Neutrophil (primary cell): Measurements from ENCODE around the gene PLD3.
A peak's percentile ranks its signal among the peaks of the same experiment; 100 is the strongest.
"Not testable (repeated sequence)": the region's sequence is repeated elsewhere in the genome, so short reads cannot be mapped to it uniquely, and the experiment has no call there.

Experiments
- H3K27ac ChIP-seq: fragments of 200-600 bp; sonication (generic); 2 replicates; pipeline ENCODE4 v1.5.1; 2016; ENCODE audit warnings: mild to moderate bottlenecking, moderate library complexity
- H3K27me3 ChIP-seq: fragments of 200-600 bp; sonication (generic); 2 replicates; pipeline ENCODE4 v1.6.0; 2016; ENCODE audit warnings: mild to moderate bottlenecking
- H3K36me3 ChIP-seq: fragments of 200-600 bp; sonication (generic); 2 replicates; pipeline ENCODE4 v1.5.1; 2017
- H3K4me1 ChIP-seq, 2 experiments: fragments of 200-600 bp in 1 of 2; sonication (generic) in 1 of 2; 1 replicate in 1 of 2; 2 replicates in 1 of 2; pipeline versions ENCODE4 v1.5.1 to v1.6.1; 2013 to 2016; ENCODE audit warnings: low read depth in 1 of 2, low read length in 1 of 2, mild to moderate bottlenecking in 1 of 2, moderate library complexity in 1 of 2; ENCODE audit not compliant: control insufficient read depth in 1 of 2, insufficient read depth in 1 of 2
- H3K4me3 ChIP-seq, 2 experiments: fragments of 200-600 bp in 1 of 2; sonication (generic) in 1 of 2; 1 replicate in 1 of 2; 2 replicates in 1 of 2; pipeline ENCODE4 v1.5.1; 2013 to 2016; ENCODE audit warnings: low read depth in 1 of 2, low read length in 1 of 2, mild to moderate bottlenecking in 1 of 2, moderate library complexity in 1 of 2
- H3K9me3 ChIP-seq: fragments of 200-600 bp; sonication (generic); 2 replicates; pipeline ENCODE4 v1.5.1; 2016
- TF ChIP-seq, protein P1 (sequence below): fragments of 200-600 bp; sonication (generic); IDR thresholded peaks from 2 replicates; pipeline ENCODE4 v1.5.1; 2016; ENCODE audit warnings: antibody characterized with exemption

Gene PLD3

DNA sequence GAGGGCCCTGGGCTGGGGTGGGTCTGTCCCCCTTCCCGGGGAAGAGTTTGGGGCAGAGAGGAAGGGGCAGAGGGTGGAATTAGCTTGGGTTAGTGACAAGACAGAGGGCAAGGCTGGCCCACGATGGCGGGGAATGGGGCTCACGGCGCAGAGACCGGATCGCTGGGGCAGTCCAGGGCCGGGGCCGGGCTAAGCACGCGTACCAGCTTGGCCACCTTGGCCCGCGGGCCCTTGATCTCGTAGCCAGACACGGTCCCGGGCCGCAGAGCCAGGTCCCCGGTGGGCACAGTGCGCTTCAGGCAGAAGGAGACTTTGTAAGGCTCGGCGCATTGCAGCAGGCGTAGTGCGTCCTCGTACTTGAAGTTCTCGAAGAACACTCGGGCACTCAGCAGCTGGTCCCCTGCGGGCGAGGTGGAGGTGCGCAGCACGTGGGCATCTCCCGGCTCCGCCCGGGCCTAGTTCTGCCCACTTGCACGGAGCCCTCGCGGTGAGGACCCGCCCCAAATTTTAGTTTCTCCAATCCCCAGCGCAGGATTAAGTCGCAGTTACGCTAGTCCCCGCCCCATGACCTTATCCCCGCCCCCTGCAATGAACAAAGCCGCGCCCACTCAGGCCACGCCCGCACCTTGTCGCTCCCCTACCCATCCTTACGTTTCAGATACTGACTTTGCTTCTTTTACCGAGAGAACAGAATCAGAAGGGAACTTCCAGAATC lies 50.1 kb downstream of the PLD3 start:
- H3K27ac ChIP-seq, result no peak overlapping the region
- peaks cover 11 to 15% of the 10 kb centered on the region in 2 experiments for H3K4me1 ChIP-seq
- peaks cover 49% of the 10 kb centered on the region for H3K27me3 ChIP-seq
- no peaks in the 10 kb centered on the region for H3K9me3 ChIP-seq
- no peaks in the 10 kb centered on the region for H3K36me3 ChIP-seq
- TF ChIP-seq, protein P1, sequence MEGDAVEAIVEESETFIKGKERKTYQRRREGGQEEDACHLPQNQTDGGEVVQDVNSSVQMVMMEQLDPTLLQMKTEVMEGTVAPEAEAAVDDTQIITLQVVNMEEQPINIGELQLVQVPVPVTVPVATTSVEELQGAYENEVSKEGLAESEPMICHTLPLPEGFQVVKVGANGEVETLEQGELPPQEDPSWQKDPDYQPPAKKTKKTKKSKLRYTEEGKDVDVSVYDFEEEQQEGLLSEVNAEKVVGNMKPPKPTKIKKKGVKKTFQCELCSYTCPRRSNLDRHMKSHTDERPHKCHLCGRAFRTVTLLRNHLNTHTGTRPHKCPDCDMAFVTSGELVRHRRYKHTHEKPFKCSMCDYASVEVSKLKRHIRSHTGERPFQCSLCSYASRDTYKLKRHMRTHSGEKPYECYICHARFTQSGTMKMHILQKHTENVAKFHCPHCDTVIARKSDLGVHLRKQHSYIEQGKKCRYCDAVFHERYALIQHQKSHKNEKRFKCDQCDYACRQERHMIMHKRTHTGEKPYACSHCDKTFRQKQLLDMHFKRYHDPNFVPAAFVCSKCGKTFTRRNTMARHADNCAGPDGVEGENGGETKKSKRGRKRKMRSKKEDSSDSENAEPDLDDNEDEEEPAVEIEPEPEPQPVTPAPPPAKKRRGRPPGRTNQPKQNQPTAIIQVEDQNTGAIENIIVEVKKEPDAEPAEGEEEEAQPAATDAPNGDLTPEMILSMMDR, result no peak
- H3K4me3 ChIP-seq, result peak overlapping the region in 1 of 2 experiments; percentile 10

DNA sequence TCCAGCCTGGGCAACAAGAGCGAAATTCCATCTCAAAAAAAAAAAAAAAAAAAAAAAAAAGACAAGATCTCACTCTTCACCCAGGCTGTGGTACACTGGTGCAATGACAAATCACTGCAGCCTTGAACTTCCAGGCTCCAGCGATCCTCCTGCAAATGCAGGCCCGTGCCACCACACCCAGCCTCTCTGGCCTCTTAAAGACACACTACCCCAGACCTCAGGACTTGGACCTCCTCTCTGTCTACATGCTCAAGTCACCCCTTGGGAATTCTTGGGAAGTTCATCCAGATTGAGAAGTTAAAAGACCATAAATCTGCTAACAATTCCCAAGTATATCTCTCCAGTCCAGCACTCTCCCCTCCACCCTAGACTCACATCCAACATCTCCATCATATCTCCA lies 52.1 kb downstream of the PLD3 start:
- TF ChIP-seq, protein P1, result no peak
- no peak overlapping the region for H3K4me3 ChIP-seq

DNA sequence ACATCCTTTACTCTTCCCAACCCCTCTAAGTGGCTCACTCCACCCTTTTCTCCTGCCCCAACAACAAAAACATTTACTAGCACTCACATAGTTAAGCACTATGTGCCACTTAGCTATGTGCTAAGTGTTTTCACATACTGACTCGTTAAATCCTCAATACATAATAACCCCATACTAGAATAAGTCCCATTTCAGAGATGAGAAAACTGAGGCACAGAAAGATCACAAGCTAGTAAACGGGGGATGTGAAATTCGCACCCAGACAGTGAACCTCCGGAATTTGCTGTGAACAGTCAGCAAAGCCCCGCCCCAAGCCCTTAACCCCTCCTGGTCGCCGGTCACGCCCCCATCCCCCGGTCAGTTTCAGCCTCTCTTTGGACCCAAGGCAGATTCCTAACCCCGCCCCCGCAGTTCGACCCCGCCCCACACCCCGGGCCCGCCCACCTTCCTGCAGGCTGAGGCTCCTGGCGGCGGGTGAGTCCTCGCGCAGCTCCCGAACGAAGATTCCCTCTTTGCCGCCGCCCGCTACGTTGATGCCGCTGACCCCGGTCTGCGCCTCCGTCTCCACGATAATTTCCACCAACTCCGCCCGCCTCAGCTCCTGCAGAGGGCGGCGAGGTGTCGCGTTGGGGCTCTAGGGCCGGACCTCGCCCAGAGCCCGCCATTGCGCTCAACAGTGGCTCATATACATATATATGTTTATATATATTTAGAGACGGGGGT lies 54.9 kb downstream of the PLD3 start:
- H3K27ac ChIP-seq, result peak overlapping the region; percentile 43
- peaks cover 14 to 29% of the 10 kb centered on the region in 2 experiments for H3K4me1 ChIP-seq
- TF ChIP-seq, protein P1, result peak; percentile 24
- H3K4me3 ChIP-seq, result peak overlapping the region; percentile 64 to 71
- H3K36me3 ChIP-seq, result no peaks in the 10 kb centered on the region
- no peaks in the 10 kb centered on the region for H3K9me3 ChIP-seq
- H3K27me3 ChIP-seq, result peaks cover 44% of the 10 kb centered on the region

More for the DNA sequence above, 52.1 kb downstream of the PLD3 start:
- H3K9me3 ChIP-seq, result no peaks in the 10 kb centered on the region
- H3K36me3 ChIP-seq, result no peaks in the 10 kb centered on the region
- peaks cover 11 to 23% of the 10 kb centered on the region in 2 experiments for H3K4me1 ChIP-seq
- H3K27ac ChIP-seq, result no peak overlapping the region
- peaks cover 63% of the 10 kb centered on the region for H3K27me3 ChIP-seq

DNA sequence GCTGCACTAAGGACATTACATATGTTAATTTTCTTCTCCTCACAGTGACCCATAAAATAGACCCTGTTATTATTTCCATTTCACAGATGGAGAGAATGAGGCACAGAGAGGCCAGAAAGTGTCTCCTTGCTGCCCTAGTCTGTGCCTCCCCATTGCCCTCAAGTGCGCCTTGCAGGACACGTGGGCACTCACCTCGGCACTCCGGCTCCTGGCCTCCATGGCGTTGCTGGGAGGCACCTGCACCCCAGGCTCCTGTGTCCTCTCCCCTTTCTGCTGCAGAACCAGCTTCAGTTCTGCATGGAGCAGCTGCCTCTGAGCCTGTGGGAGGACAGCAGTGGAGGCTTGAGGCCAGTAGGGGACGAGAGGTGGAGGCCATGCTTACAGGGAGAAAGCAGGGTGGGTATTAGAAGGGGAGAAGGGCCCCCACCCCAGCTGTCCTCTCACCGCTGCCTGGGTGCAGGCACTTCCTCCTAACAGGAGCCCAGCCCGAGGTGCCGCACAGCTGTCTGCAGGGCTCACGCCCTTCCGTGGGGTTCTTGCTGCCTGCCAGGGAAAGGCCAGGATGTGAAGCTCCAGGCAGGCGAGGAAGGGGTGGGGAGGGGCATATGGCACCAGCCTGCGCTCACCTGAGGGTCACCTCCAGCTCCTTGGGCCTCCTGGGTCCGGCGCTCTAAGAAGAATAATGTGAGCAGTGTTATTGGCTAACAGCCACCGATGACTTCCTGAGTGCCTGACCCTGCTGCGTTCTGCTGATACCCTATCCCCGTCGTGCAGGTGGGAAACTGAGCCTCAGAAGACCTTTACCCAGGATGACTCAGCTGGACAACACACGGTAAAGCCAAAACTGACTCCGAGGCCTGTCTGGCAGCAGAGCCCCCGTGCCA lies 59.5 kb downstream of the PLD3 start:
- H3K27ac ChIP-seq, result peak overlapping the region; percentile 23
- H3K4me3 ChIP-seq, result no peak overlapping the region
- peaks cover 22% of the 10 kb centered on the region for H3K27me3 ChIP-seq
- no peaks in the 10 kb centered on the region for H3K9me3 ChIP-seq
- no peaks in the 10 kb centered on the region for H3K36me3 ChIP-seq
- H3K4me1 ChIP-seq, result peaks cover 11 to 24% of the 10 kb centered on the region in 2 experiments
- TF ChIP-seq, protein P1, result no peak

DNA sequence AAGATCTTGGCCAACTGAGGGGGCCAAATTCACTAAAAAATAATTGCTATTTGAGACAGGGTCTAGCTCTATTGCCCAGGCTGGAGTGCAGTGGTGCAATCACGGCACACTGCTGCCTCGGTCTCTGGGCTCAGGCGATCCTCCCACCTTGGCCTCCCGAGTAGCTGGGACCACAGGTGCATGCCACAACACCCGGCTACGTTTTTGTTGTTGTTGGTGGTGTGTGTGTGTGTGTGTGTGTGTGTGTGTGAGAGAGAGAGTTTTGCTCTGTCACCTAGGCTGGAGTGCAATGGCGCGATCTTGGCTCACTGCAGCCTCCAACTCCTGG lies 60.1 kb downstream of the PLD3 start:
- not testable (repeated sequence) for H3K27ac ChIP-seq, H3K36me3 ChIP-seq, H3K9me3 ChIP-seq, H3K4me3 ChIP-seq
- peaks cover 22% of the 10 kb centered on the region for H3K27me3 ChIP-seq
- H3K4me1 ChIP-seq, result peaks cover 8 to 17% of the 10 kb centered on the region in 2 experiments
